Middle frontal gyrus (tissue), 1 donor: ENCODE results near the gene GSTM1.
"Not testable (repeated sequence)": the region's sequence is repeated elsewhere in the genome, so short reads cannot be mapped to it uniquely, and the experiment has no call there.

Experiments
- DNase-seq: peaks from one replicate; pipeline ENCODE4 v3.0.0-alpha.2; 2015; ENCODE audit warnings: low spot score; ENCODE audit errors: extremely low spot score

The GSTM1 gene

DNA sequence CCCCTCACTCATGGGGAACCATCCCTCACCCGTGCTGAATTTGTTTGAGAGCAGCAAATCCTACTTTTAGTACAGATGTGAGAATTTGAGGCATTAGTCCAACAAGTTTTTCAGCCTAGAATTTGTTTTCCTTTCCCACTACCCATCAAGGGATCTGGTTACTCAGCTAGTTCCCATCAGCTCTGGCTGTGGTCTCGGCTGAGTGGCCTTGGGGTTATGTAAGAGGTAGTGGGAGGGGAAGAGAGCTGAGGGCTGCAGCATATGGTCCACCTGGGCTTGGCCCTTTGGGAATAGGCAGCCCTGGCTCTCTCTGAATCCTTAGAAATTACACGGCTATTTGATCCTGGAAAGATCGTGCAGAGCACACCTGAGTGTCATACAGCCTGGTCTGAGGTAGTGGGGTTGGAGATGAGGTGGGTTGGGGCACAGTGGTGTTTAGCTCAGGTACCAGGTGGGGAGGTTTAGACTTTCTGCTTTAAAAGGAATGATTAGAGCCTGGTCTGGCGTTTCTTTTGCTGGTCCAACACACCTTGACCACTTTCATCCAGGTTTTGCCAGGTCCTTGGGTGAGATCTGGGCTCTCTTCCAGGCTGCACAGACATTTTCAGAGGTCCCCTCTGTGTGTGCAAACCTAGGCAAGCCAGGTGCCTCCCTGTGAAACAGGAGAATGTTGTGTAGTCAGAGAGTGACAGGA, 27.5 kb upstream of the GSTM1 start:
- DNase-seq = no peak

DNA sequence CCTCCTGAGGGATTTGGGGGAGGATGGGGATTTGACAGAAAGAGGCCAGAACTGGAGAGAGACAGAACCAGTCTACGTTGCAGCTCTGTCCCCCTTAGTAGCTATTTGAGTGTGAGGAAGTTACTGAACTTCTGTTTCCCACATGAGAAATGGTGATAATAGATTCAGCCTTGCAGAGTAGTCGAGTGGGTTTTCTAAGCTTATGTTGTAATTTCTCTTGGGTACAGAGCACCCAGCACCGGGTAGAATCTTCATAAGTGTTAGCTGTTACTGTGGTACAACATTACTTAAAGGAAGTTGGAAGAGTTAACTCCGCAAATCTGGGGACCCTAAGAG, 27.0 kb upstream of the GSTM1 start:
- not testable (repeated sequence) for DNase-seq

GRCh38 chr1:109661391-109661790, 26.2 kb upstream of the GSTM1 start:
- no peak for DNase-seq

DNA sequence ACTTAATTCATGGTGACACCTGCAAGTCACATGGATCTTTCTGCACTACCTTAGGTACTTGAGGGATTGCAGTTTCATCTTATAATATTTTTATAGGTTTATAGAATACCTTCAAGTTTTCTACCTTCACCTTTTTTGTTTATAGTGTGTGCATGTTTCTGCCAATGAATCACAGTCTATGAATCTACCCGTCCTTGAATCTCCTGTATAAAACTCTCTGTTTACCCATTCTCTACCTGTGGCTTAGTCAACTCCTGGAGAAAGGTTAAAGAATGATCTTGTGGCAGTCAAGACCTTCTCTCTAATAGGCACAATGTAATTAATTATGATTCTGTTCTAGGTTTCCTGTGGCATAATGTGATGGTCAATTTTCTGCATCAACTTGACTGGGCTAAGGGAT, 22.9 kb upstream of the GSTM1 start:
- DNase-seq = no peak

DNA sequence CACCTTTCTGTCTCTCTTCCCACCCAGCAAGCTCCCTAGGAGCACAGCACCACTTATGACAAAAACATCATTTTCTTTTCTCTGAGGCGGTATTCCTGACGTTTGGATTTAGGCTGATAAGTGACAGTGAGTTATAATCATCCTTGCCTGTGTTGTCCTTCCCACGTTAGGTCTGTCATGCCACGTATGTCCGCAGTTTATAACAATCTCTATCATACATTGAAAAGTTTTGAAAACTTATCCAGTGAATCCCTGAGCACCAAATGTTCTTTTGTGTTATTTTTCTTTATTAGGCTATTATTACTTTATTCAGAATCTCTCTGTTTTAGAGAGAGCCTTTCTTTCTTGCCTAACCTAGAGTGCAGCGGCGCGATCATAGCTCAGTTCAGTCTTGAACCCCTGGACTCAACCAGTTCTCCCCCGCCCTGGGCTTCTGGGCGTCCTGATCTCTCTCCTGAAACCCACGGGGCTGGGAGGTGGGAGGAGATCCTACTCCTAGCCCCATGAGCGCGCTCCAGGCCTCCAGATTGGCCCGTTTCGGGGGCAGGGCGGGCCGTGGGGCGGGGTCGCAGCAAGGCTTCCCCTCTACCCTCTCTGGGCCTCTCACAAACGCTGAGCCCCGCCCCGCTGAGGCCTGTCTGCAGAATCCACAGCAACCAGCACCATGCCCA, 20.0 kb upstream of the GSTM1 start, which contains the start of gene GSTM2:
TSS of gene GSTM2 (plus strand) at position 606 of the 671 bp plus-strand sequence. CDS start at position 665, 59 bp downstream.
- DNase-seq = peak; percentile 53

DNA sequence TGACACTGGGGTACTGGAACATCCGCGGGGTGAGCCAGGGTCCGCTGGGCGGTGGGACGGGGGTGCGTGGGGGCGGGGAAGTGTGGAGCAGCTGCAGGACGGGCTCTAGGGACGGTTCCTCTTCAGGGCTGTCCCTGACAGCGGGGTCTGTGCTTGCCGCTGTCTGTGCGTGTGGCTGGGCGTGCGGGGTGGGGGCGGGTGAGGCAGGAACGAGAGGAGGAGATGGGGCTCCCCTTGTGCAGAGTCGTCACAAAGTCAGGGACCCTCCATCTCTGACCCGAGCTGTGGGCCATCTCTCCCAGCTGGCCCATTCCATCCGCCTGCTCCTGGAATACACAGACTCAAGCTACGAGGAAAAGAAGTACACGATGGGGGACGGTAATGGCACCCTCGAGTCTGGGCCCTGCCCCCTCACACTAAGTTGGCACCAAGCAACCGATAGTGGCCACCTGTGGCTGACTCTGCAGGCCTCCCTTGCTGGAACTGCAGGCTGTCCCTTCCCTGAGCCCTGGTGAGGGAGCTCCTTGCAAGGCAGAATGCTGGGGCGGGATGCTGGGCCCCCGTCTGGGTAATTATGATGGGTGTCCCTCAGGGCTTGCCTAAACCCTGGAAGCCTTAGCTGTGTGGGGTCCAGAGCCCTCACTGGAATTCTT, 19.4 kb upstream of the GSTM1 start:
- DNase-seq = no peak

- no peak for DNase-seq
Measured at GRCh38 chr1:109669246-109669948, 18.2 kb upstream of the GSTM1 start.

DNA sequence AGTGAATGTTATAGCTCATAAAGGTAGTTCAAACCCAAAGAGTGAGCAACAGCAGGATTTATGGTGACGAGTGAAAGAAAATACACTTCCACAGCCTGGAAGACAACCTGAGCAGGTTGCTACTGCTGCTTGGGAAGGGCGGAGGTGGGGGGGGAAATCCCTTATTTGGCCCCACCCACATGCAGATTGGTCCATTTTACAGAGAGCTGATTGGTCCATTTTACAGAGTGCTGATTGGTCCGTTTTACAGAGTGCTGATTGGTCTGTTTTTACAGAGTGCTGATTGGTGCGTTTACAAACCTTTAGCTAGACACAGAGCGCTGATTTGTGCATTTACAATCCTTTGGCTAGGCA, 17.7 kb upstream of the GSTM1 start:
- not testable (repeated sequence) for DNase-seq

DNA sequence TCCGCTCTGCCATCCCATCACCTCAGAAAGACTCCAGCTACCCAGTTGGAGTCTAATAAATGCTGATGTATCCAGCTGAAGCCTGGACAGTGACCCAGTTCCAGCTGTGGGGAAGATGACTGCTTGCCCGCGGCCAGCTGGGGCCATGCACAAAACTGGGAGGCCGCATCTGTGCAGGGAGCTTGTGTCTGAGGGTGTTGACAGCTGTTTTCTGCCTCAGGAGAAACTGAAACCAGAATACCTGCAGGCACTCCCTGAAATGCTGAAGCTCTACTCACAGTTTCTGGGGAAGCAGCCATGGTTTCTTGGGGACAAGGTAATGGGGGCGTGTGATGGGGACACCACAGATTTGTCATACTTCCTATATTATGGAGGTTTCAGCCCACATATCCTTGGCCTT, 16.6 kb upstream of the GSTM1 start:
- no peak for DNase-seq

DNA sequence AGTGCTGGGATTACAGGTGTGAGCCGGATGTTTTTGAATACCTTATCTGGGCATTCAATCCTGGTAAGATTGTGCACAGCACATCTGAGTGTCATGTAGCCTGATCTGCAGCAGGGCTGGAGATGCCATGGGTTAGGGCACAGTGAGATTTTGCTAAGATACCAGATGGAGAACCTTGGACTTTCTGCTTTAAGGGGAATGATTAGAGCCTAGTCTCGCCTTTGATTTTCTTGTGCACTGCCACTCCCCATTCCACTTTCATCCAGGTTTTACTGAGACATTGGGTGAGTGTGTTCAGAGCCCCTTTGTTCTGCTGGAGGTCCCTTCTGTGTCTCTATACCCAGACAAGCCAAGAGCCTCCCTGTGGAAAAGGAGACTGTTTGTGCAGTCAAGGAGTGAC, 13.8 kb upstream of the GSTM1 start:
- DNase-seq = not testable (repeated sequence)

- not testable (repeated sequence) for DNase-seq
Measured at GRCh38 chr1:109676683-109677381, 10.8 kb upstream of the GSTM1 start.

- no peak for DNase-seq
Measured at GRCh38 chr1:109677459-109677858, 10.2 kb upstream of the GSTM1 start.

- not testable (repeated sequence) for DNase-seq
Measured at GRCh38 chr1:109678637-109679036, 9.0 kb upstream of the GSTM1 start.

- DNase-seq = not testable (repeated sequence)
Measured at GRCh38 chr1:109684777-109685176, 2.8 kb upstream of the GSTM1 start.

DNA sequence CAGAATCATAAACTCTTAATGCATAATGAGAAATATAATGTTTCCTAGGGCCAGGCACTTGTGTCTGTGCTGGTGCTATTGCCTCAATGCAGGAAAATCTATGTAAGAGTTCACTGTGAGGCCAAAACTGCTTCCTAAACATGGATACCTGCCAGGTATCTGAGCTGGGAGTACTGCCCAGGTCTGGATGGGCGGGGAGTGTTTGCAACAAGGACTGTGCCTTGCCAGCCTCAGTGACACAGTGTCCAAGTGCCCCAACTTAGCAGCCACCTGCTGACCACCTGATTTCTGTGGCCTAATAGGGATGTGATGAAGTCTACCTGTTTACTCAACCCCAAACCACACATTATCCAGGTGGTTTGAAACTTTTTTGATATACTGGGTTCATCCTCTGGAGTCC, 2.2 kb upstream of the GSTM1 start:
- not testable (repeated sequence) for DNase-seq

DNA sequence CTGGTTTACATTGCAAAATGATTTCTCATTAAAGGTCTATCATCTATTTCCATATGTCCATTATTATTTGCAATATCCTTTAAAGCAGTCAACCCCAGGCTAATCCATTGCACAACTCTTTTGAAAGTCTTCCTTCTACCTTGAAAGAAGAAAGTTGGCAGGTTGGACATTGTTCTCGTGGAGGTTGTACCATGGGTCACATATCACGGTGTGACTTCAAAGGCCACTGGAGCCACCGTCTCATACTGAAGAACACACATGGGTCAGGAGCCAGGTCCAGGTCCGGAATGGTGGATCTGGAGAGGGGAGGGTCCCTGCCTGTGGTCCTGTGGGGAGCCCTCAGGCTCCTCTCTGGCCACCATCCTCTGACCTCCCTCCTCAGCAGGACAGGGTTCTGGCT, 1.7 kb upstream of the GSTM1 start:
- not testable (repeated sequence) for DNase-seq

GRCh38 chr1:109687109-109687508, 508 bp upstream of the GSTM1 start:
- DNase-seq = not testable (repeated sequence)

DNA sequence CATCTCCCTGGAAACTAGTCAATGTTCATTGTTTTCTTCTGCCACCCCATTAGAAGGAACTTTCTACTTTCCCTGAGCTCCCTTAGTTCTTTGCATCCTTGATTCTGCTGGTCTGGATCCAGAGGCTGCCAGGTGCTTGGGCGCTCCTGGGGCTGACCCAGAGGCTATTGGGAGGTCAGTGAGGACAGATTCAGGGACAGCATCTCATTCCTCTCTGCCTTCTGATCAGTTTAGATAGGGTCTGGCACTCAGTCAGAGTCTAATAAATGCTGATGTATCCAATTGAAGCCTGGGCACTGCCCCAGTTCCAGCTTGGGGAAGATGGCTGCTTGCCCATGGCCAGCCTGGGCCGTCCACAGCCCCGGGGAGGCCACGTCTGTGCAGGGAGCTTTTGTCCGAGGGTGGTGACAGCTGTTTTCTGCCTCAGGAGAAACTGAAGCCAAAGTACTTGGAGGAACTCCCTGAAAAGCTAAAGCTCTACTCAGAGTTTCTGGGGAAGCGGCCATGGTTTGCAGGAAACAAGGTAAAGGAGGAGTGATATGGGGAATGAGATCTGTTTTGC, 2.3 kb downstream of the GSTM1 start:
- DNase-seq = peak; percentile 2

- DNase-seq = no peak
Measured at GRCh38 chr1:109691759-109692158, 4.1 kb downstream of the GSTM1 start.

DNA sequence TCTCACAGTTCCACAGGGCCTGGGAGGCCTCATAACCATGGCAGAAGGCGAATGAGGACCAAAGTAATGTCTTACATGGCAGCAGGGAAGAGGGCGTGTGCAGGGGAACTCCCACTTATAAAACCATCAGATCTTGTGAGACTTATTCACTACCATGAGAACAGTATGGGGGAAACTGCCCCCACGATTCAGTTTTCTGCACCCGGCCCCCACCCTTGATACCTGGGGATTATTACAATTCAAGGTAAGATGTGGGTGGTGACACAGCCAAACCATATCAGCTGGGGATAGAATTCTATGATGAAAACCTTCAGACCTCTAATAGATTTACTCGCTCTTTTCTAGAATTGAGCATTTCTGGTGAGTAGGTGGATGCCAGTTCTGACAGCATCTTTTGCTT, 6.8 kb downstream of the GSTM1 start:
- not testable (repeated sequence) for DNase-seq

DNA sequence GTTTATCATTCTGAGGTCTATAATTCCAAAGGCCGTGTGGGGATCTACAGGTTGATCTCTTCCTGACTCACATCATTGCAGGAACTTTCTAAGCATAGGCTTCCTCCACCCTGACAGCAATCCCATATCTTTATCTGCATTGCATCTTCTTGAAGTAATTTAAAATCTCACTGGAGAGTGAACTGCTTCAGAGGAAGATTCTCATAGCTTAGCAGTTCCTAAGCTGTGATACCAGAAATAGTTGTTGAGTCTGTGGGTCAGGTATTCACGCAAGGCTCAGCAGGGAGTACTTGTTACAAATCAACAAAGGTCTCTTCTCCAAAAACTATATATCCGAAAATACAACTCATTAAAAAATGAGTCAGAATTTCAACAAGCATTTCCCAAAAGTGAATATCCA, 7.5 kb downstream of the GSTM1 start:
- not testable (repeated sequence) for DNase-seq
